HEK293 (cell line): ENCODE results near the gene RELT.

Experiments used
- CTCF ChIA-PET: fragments of 350-600 bp; formaldehyde crosslinking; extraction: SDS; loops from one replicate; lab custom pipeline; 2021; ENCODE audit warnings: antibody characterized with exemption; lab: Yijun Ruan, JAX
- POLR2A ChIA-PET: fragments of 300-600 bp; formaldehyde crosslinking; extraction: SDS; loops from one replicate; lab custom pipeline; 2020; ENCODE audit warnings: antibody characterized with exemption, inconsistent platforms; lab: Yijun Ruan, JAX
- H3K27ac ChIP-seq: fragments of 200-500 bp; sonication (Bioruptor generic); 2 replicates; pipeline ENCODE4 v1.5.1; 2014; ENCODE audit warnings: low read depth, low read length, control low read depth, inconsistent platforms; ENCODE audit errors: extremely low read depth
- H3K36me3 ChIP-seq, 2 experiments: fragments of 200-500 bp in 1 of 2; sonication (Bioruptor generic) in 1 of 2; 1 replicate in 1 of 2; 2 replicates in 1 of 2; pipeline ENCODE4 v1.5.1; 2014 to 2017; ENCODE audit warnings: inconsistent platforms in 2 of 2, low read length in 2 of 2; ENCODE audit not compliant: control insufficient read depth in 2 of 2, insufficient read depth in 1 of 2
- H3K4me1 ChIP-seq: fragments of 200-500 bp; sonication (Bioruptor generic); 2 replicates; pipeline ENCODE4 v1.5.1; 2014; ENCODE audit warnings: mild to moderate bottlenecking, low read length, inconsistent platforms; ENCODE audit not compliant: control insufficient read depth, insufficient read depth
- H3K4me3 ChIP-seq: 2 replicates; pipeline ENCODE4 v1.5.1; 2011; ENCODE audit warnings: low read depth, mild to moderate bottlenecking, control low read depth, low read length, moderate library complexity
- H3K9me3 ChIP-seq: fragments of 200-500 bp; sonication (Bioruptor generic); 2 replicates; pipeline ENCODE4 v1.5.1; 2014; ENCODE audit warnings: low read depth, low read length, inconsistent platforms; ENCODE audit not compliant: control insufficient read depth, insufficient read depth
- AEBP2 ChIP-seq: fragments of 450-650 bp; formaldehyde crosslinking; IDR thresholded peaks from 2 replicates; pipeline ENCODE4 v1.5.1; 2016; ENCODE audit warnings: missing biosample characterization, missing genetic modification characterization, borderline replicate concordance
- CTCF ChIP-seq: fragments of 450-650 bp; formaldehyde crosslinking; IDR thresholded peaks from 2 replicates; pipeline ENCODE4 v1.5.1; 2016; ENCODE audit warnings: missing biosample characterization, missing genetic modification characterization
- HOXA7 ChIP-seq: sonication (generic); formaldehyde crosslinking; IDR thresholded peaks from 2 replicates; pipeline ENCODE4 v1.8.1; 2022; ENCODE audit warnings: missing genetic modification reagents, borderline replicate concordance
- KLF16 ChIP-seq: fragments of 450-650 bp; formaldehyde crosslinking; IDR thresholded peaks from 2 replicates; pipeline ENCODE4 v1.5.1; 2017; ENCODE audit warnings: missing biosample characterization, missing genetic modification characterization
- MZF1 ChIP-seq: fragments of 450-650 bp; formaldehyde crosslinking; IDR thresholded peaks from 2 replicates; pipeline ENCODE4 v1.5.1; 2017; ENCODE audit warnings: missing biosample characterization, missing genetic modification characterization, borderline replicate concordance
- ZNF132 ChIP-seq: fragments of 450-650 bp; formaldehyde crosslinking; IDR thresholded peaks from 2 replicates; pipeline ENCODE4 v1.5.1; 2017; ENCODE audit warnings: missing biosample characterization, missing genetic modification characterization, borderline replicate concordance
- ZNF416 ChIP-seq: fragments of 450-650 bp; formaldehyde crosslinking; IDR thresholded peaks from 2 replicates; pipeline ENCODE4 v1.5.1; 2016; ENCODE audit warnings: missing biosample characterization, missing genetic modification characterization
- ZNF596 ChIP-seq: fragments of 450-650 bp; IDR thresholded peaks from 2 replicates; pipeline ENCODE4 v1.5.0; 2018; ENCODE audit warnings: missing biosample characterization, mild to moderate bottlenecking, missing genetic modification characterization, moderate library complexity
- ZNF626 ChIP-seq: fragments of 450-650 bp; sonication (Bioruptor Pico); formaldehyde crosslinking; IDR thresholded peaks from 2 replicates; pipeline ENCODE4 v1.5.1; 2018; ENCODE audit warnings: missing biosample characterization, missing genetic modification characterization, inconsistent platforms
- ZNF777 ChIP-seq: fragments of 450-650 bp; formaldehyde crosslinking; IDR thresholded peaks from 2 replicates; pipeline ENCODE4 v1.5.1; 2017; ENCODE audit warnings: missing biosample characterization, missing genetic modification characterization, borderline replicate concordance
- ZNF791 ChIP-seq: fragments of 450-650 bp; formaldehyde crosslinking; IDR thresholded peaks from 2 replicates; pipeline ENCODE4 v1.5.1; 2016; ENCODE audit warnings: missing biosample characterization, missing genetic modification characterization
- ZNF843 ChIP-seq: fragments of 450-650 bp; formaldehyde crosslinking; IDR thresholded peaks from 2 replicates; pipeline ENCODE4 v1.5.1; 2016; ENCODE audit warnings: missing biosample characterization, missing genetic modification characterization
- TF ChIP-seq, protein P1 (sequence below): fragments of 450-650 bp; formaldehyde crosslinking; IDR thresholded peaks from 2 replicates; pipeline ENCODE4 v1.5.1; 2016; ENCODE audit warnings: missing biosample characterization, missing genetic modification characterization
- TF ChIP-seq, protein P2 (sequence below): fragments of 450-650 bp; formaldehyde crosslinking; IDR thresholded peaks from 2 replicates; pipeline ENCODE4 v1.5.1; 2017; ENCODE audit warnings: missing biosample characterization, missing genetic modification characterization
- TF ChIP-seq, protein P3 (sequence below): fragments of 450-650 bp; formaldehyde crosslinking; IDR thresholded peaks from 2 replicates; pipeline ENCODE4 v1.5.1; 2016; ENCODE audit warnings: missing biosample characterization, missing genetic modification characterization

The RELT gene

GRCh38 chr11:73398721-73399120 is 22.5 kb downstream of the RELT start (continued):
- TF ChIP-seq CTCF (tag by site-specific recombination) = no peak
- TF ChIP-seq, protein P1, sequence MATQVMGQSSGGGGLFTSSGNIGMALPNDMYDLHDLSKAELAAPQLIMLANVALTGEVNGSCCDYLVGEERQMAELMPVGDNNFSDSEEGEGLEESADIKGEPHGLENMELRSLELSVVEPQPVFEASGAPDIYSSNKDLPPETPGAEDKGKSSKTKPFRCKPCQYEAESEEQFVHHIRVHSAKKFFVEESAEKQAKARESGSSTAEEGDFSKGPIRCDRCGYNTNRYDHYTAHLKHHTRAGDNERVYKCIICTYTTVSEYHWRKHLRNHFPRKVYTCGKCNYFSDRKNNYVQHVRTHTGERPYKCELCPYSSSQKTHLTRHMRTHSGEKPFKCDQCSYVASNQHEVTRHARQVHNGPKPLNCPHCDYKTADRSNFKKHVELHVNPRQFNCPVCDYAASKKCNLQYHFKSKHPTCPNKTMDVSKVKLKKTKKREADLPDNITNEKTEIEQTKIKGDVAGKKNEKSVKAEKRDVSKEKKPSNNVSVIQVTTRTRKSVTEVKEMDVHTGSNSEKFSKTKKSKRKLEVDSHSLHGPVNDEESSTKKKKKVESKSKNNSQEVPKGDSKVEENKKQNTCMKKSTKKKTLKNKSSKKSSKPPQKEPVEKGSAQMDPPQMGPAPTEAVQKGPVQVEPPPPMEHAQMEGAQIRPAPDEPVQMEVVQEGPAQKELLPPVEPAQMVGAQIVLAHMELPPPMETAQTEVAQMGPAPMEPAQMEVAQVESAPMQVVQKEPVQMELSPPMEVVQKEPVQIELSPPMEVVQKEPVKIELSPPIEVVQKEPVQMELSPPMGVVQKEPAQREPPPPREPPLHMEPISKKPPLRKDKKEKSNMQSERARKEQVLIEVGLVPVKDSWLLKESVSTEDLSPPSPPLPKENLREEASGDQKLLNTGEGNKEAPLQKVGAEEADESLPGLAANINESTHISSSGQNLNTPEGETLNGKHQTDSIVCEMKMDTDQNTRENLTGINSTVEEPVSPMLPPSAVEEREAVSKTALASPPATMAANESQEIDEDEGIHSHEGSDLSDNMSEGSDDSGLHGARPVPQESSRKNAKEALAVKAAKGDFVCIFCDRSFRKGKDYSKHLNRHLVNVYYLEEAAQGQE (tag by site-specific recombination) = no peak
- TF ChIP-seq ZNF132 (tag by site-specific recombination) = no peak
- TF ChIP-seq ZNF777 (tag by site-specific recombination) = no peak

- Histone ChIP-seq H3K36me3 (peaks cover 0 to 41% of the 10 kb centered on the region in 2 experiments; a peak in 1 of 3 replicates), H3K27ac (no peak overlapping the region), H3K4me3 (no peak overlapping the region), H3K9me3 (no peaks in the 10 kb centered on the region), H3K4me1 (no peaks in the 10 kb centered on the region)
- ChIA-PET CTCF (interaction anchor here (0.6 to 10.1 kb wide), 4 partner anchors 47 to 262 kb away, joined by 3 to 122 read pairs (median 24); no protein-coding TSS in a partner anchor), POLR2A (interaction anchor here (1.4 kb wide), 1 partner anchor 92 kb away, joined by 10 read pairs; no protein-coding TSS in a partner anchor)
- no peak for TF ChIP-seq AEBP2 (tag by site-specific recombination)
- no peak for TF ChIP-seq HOXA7 (CRISPR knock-in tag)
- TF ChIP-seq, protein P1 (tag by site-specific recombination) = no peak
- TF ChIP-seq, protein P2, sequence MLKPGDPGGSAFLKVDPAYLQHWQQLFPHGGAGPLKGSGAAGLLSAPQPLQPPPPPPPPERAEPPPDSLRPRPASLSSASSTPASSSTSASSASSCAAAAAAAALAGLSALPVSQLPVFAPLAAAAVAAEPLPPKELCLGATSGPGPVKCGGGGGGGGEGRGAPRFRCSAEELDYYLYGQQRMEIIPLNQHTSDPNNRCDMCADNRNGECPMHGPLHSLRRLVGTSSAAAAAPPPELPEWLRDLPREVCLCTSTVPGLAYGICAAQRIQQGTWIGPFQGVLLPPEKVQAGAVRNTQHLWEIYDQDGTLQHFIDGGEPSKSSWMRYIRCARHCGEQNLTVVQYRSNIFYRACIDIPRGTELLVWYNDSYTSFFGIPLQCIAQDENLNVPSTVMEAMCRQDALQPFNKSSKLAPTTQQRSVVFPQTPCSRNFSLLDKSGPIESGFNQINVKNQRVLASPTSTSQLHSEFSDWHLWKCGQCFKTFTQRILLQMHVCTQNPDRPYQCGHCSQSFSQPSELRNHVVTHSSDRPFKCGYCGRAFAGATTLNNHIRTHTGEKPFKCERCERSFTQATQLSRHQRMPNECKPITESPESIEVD (tag by site-specific recombination) = no peak
- TF ChIP-seq, protein P3, sequence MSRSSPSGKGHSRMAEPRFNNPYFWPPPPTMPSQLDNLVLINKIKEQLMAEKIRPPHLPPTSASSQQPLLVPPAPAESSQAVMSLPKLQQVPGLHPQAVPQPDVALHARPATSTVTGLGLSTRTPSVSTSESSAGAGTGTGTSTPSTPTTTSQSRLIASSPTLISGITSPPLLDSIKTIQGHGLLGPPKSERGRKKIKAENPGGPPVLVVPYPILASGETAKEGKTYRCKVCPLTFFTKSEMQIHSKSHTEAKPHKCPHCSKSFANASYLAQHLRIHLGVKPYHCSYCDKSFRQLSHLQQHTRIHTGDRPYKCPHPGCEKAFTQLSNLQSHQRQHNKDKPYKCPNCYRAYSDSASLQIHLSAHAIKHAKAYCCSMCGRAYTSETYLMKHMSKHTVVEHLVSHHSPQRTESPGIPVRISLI (tag by site-specific recombination) = no peak
- no peak for TF ChIP-seq ZNF416 (tag by site-specific recombination)
- no peak for TF ChIP-seq ZNF791 (tag by site-specific recombination)
- TF ChIP-seq KLF16 (tag by site-specific recombination) = no peak
- TF ChIP-seq MZF1 (tag by site-specific recombination) = no peak
- TF ChIP-seq ZNF843 (tag by site-specific recombination) = no peak
- TF ChIP-seq ZNF596 (tag by site-specific recombination) = no peak
- no peak for TF ChIP-seq ZNF626 (tag by site-specific recombination)
Measured at GRCh38 chr11:73399159-73399590, 23.0 kb downstream of the RELT start.
